GM21381 (cell line): Measurements from ENCODE around the gene SLC9C2.
"Not testable (repeated sequence)": the region's sequence is repeated elsewhere in the genome, so short reads cannot be mapped to it uniquely, and the experiment has no call there.

Source experiments
- ATAC-seq: cut with Tn5 transposase; IDR thresholded peaks from one replicate; pipeline ENCODE4 v1.9.1; 2021; ENCODE audit warnings: mild to moderate bottlenecking, moderate library complexity; ENCODE audit not compliant: unreplicated experiment

Gene SLC9C2, protein sequence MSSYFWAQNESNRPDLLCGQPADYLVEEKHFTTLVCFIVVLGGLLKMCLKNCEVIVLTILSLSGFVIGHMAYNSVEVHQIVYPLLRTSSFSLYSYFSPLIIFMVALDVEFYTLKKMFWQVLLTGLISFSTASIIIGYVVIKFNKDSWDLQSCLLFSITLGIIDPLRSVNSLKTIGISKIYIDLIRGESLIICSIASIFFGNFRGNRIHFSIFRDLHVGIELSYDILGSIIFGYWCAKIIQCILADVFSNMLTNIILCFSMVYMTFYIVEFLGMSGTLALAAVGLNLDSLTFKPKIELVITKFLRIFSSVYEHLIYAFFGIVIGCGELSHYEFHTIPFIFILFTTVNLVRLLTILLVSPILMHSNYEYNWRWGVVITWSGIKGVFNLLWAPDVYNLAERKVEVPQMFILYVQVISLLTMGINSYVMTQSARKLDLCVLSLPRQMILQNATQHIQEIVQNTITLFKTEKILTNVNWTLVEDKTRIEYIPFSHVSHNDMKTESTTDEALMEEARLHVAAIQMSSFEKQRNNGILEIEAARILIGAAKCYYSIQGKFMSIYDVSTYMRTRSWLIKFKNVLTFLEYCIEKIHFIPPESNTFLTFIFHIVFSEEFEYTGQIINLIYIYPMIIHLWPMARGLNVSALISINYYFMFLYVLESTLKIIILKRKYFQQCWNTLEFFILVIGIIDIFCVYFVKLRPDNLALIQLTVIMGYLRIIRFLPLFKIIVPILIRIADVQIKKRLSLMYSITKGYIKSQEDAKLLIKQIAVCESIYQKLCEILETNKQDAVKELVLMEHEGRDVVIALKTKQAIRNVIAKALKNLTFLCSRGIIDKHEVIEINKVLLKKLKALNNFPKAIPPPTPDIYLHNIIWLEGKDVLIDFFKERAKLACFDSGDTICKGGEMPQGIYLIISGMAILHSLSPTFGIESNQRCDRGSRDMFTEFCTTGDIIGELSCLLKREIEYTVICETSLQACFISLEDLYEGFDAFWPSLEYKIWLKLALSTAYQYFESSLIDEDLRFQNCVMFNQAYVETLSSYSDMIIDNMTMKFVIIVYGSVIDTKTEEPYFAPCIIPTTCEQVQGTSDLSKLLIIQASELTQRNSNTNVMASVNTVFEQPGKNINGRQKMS

DNA sequence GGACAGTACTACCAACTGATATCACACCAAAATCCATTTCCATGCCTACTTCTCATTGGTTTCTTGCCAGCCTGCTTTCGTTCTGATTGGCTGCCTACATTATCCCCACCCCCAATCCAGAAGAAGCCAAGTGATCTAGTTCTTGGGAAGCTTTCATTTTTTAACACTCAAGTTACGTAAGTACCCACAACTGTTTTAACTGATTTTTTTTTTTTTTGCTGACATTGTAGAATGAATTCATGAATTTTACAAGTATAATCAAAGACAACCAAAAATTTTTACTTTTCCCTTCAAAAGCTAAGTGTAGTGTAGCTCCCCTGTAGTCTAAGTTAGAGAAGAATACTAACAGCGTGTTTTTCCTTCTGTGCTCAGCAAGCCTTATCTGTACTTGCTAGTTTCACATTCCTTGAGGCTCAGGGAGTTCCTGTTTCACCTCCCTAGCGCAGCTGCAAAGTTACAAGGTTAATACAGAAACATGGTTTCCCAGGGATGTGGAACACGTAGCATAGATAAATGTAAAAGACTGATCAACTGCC lies at the start of gene SLC9C2:
Gene SLC9C2, minus strand, starts transcription at position 17 of the 536 bp plus-strand sequence. CDS start 1,296 bp downstream, outside the sequence.
- no peak for ATAC-seq

DNA sequence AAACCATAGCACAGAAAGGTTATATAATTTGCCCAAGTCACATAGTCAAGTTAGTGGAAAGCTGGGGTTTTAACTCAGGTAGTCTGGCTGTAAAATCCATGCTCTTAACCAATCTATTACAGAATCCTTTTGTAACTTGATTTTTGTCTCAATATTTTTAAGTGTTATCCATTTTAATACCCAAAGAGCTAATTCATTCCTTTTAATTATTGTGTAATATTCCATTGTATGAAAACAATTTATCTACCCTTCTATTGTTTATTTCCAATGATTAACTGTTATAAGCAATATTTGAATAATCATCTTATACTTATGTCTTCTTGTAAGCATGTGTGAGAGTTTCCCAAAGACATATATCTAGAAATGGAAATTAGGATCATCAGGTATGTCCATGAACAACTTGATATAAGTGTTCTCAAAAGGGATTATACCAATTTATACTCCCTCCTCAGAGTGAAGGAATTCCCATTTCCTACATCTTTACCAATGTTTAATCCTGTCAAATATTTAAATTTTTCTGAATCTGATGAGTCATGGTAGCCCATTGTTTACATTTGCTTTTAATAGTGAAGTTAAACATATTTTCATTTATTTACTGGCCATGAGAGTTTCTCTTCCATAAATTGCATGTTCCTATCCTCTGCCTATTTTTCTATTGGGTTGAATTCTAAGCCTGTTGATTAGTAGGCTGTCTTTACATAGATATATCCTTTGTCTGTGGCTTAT lies 46.2 kb upstream of the SLC9C2 start:
- no peak for ATAC-seq

DNA sequence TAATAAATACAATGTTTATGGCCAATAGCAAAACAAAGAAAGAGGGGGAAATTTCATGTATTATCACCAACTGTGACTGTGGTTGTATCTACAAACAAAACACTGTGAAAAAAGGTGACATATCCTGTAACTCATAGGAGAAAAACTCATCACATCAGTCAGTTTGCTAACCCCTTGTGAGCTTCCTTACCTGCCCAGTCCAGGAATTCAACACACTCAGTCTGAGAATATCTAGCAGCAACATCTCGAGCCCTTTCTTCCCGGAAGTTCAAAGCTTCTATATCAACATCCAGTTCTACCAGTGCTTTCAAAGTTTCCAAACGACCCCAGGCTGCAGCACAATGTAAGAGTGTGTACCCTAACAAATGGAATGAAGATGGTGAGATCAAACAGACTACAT lies 43.8 kb upstream of the SLC9C2 start:
- ATAC-seq = no peak

DNA sequence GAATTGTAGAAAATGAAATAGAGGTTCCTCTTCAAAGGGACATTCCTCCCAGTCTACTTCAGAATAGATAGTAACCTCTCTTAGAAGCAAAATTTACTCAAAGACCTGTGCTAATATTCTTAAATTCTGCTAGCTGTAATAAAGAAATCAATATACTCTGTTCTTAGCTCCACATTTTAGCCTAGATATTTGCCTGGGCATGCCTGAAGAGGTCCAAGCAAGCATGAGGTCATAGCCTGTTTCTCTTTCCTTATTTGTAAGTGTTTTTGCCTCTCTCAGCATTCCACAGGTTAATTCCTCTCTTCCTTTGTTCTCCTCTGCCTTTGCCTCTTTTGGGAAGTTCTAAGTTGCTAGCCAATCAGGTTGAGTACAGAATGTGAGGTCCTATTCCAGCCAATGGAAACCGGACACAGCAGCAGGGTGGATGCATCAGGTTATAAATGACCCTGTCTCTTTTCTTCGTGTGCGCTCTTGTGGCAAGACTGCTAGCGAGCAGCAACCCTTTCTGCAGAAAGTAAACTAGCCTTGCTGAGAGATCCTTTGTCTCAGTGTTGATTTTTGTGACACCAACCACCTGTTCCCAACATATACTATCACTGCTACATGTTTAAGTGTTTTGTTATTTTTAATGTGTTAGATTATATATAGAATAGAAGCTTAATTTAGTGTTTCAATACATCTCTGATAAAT lies 39.7 kb upstream of the SLC9C2 start:
- not testable (repeated sequence) for ATAC-seq

DNA sequence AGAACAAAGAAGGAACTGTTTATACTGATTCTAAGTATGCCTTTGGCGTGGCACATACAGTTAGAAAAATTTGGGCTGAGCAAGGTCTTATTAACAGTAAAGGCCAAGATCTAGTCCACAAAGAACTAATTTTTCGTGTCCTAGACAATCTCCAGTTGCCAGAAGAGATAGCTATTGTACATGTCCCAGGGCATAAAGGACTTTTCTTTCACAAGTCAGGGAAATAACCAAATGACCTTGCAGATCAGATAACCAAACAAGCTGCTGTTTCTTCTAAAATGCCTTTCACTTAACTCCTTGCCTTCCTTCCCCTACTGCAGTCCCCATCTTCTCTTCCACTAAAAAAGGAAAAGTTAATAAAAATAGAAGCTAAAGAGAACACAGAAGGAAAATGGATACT lies 36.2 kb upstream of the SLC9C2 start:
- ATAC-seq = no peak

DNA sequence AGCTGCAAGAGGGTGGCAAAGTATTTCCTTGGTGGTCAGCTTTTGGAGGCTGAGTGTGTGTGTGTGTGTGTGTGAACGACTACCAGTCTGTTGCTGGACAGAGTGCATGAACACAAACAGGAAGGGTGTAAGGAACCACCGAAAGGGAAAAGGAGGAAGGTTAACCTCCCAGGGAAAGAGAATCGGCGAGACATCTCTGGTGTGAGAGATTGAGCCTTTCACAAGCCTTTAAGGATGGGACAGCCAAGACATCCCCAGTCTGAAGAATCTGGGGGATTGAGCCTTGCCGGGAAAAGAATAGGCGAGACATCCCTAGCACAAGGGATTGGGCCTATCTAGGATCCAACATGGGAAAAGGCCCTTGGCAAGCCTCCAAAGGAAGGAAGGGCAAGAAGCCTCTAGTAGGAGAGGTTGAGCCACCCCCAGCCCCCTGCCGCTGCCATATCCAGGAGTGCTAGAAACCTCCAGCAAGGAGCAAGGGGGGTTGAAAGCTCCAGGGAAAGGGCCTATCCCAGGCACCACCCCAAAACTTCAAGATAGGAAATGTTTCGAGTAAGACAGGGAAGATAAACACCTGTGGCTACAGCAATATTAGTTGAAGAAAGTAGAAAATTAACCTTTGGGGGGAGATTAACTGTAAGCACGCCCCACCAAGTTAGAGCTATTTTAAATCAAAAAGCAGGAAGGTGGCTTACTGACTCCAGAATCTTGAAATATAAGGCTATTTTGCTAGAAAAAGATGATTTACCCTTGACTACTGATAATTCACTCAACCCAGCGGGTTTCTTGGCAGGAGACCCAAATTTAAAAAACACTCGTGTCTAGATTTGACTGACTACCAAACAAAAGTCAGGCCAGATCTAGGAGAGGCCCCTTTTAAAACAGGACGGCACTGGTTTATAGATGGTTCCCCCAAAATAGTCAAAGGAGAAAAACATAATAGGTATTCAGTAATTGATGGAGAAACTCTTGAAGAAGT lies 35.5 kb upstream of the SLC9C2 start:
- no peak for ATAC-seq

DNA sequence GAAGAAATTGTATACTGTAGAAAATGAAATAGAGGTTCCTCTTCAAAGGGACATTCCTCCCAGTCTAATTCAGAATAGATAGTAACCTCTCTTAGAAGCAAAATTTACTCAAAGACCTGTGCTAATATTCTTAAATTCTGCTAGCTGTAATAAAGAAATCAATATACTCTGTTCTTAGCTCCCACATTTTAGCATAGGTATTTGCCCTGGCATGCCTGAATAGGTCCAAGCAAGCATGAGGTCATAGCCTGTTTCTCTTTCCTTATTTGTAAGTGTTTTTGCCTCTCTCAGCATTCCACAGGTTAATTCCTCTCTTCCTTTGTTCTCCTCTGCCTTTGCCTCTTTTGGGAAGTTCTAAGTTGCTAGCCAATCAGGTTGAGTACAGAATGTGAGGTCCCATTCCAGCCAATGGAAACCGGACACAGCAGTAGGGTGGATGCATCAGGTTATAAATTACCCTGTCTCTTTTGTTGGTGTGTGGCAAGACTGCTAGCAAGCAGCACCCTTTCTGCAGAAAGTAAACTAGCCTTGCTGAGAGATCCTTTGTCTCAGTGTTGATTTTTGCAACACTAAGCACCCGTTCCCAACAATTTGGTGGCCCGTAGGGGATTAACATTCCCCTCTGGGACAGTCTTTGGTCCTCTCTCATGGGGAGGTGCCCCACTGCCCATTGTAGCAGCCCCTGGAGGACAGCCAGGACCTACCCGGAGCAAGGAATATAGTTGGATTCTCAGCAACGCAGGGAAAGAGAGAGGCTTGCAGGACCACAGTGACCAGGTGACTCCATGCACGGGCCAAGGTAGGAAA lies 34.6 kb upstream of the SLC9C2 start:
- ATAC-seq = not testable (repeated sequence)

DNA sequence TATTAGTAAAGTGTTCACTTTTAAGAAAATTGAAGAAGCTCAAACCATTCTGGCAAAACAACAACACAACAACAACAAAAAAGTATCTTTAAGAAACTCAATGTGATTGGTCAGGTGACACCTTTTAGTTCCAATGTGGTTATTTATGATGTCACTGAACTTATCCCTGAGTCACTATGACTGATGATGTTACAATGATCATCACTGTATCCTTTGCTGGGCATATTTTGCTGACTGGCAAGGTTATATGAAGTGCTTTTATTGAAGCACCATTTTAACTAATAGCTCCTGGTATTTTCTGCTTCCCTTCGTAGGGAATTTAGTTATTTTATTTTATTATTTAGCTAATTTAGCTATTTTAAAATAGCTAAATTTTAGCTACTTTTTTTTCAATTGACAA lies 32.2 kb upstream of the SLC9C2 start, which contains the start of gene TEX50:
Gene TEX50, plus strand, starts transcription at position 223 of the 400 bp plus-strand sequence. CDS start 184 bp downstream, outside the sequence.
- ATAC-seq = no peak

DNA sequence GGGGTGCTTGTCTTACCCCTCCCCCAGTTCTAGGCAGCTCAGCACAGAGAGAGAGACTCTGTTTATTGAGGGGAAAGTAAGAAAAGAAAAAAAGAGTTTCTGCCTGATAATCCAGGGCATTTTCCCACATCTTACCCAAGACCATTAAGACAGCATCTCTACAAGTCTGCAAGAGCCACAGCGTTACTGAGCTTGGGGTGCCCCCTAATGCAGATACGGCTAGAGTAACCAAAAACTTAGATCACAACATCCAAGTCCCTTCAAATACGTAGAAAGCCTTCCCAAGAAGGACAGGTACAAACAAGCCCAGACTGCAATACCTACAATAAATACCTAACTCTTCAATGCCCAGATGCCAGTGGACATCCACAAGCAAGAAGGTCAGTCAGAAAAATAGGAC lies 26.0 kb upstream of the SLC9C2 start:
- ATAC-seq = no peak

DNA sequence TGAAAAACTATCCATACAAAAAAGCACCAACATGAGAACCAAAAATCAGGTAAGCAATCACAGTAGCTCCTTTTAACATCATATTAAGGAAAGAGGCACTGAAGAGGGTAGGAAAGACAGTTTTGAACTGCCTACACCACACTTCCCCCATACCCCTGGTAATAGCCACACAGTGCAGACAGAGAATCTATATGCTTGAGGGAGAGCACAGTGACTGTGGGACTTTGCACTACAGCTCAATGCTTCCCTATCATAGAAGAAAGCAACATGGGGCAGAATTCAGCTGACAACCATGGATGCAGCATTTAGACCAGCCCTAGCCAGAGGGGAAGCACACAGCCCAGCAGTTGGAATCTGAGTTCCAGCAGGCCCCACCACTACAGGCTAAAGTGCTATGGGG lies 24.4 kb upstream of the SLC9C2 start:
- ATAC-seq = no peak

DNA sequence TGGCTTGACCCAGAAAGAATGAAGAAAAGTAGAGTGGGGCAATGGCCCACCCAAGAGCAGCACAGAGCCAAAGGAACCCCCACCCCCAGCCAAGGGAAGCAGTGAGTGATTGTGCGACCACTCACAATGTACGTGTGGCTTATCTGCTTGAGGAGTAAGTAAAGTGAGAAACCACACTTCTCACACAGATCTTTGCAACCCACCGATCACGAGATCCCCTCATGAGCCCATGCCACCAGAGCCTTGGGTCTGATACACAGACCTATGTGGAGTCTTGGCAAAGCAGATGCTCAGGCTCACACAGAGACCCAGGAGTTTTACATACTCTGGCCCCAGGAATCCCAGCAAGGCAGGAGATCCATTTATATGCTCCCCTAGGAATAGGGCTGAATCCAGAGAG lies 14.0 kb upstream of the SLC9C2 start:
- ATAC-seq = no peak

DNA sequence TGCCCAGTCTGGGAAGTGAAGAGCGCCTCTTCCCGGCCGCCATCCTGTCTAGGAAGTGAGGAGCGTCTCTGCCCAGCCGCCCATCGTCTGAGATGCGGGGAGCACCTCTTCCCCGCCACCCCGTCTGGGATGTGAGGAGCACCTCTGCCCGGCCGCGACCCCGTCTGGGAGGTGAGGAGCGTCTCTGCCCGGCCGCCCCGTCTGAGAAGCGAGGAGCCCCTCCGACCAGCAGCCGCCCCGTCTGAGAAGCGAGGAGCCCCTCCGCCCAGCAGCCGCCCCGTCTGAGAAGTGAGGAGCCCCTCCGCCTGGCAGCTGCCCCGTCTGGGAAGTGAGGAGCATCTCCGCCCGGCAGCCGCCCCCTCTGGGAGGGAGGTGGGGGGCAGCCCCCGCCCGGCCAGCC lies 10.2 kb upstream of the SLC9C2 start:
- ATAC-seq = not testable (repeated sequence)

DNA sequence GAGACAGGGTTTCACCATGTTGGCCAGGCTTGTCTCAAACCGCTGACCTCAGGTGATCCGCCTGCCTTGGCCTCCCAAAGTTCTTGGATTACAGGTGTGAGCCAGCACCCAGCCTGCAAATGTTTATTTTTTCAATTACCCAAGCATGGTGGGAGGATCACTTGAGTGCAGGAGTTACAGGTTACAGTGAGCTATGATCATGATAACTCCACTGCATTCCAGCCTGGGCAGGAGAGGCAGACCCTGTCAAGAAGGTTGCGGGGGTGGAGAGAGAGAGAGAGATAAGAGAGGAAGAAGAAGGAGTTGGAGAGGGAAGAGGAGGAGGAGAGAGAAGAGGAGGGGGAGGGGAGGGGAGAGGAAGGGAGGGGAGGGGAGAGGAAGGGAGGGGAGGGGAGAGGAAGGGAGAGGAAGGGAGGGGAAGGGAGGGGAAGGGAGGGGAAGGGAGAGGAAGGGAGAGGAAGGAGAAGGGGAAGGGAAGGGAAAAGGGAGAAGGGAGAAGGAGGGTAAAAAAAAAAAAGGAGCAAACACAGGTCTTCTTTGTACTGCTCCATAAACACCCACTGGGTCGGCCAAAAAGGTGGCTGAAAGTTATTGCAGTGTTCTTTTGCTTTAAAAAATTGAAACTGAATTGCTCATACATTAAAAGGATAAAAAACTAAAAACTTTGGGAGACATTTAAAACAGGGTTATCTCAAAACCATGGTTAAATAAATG lies 5.8 kb upstream of the SLC9C2 start:
- ATAC-seq = no peak

DNA sequence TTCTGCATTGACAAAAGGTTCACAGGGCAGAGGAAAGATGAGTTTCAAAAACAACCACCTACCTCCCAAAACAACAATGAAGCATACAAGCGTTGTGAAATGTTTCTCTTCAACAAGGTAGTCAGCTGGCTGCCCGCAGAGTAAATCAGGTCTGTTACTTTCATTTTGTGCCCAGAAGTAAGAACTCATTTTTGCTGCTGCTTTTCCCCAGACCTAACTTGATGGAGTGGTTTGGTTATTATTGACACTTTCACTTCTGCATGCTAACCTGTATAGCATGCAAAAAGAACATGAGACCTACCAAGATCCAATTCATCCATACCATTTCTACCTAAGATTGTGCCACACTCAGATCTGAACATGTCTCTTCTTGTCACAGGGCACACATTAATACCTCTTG lies 1.3 kb downstream of the SLC9C2 start:
- no peak for ATAC-seq

DNA sequence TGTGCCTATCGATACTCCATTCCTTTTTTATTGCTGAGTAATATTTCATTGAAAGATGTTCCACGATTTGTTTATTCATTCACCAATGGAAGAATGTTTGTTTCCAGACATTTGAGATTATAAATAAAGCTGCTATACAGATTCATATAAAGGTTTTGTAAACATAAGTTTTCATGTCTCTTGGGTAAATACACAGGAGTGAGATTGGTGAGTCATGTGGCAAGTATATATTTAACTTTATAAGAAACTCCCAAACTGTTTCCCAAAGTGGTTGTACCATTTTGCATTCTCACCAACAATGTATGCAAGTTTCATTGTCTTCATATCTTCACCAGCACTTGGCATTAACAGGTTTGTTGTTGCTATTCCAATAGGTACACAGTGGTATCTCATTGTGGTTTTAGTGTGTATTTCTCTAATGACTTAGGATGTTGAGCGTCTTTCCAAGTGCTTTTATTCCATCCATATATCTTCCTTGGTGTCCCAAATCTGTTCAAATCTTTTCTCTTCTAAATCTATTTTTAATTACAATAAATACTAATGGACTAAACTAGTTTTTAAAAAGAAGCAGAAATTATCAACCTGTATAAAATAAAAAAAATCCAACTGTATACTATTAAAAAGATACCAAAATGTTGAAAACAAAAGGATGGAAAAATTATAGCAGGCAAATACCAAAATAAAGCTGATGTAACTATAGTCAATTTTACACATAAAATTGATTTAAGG lies 6.6 kb downstream of the SLC9C2 start:
- no peak for ATAC-seq

DNA sequence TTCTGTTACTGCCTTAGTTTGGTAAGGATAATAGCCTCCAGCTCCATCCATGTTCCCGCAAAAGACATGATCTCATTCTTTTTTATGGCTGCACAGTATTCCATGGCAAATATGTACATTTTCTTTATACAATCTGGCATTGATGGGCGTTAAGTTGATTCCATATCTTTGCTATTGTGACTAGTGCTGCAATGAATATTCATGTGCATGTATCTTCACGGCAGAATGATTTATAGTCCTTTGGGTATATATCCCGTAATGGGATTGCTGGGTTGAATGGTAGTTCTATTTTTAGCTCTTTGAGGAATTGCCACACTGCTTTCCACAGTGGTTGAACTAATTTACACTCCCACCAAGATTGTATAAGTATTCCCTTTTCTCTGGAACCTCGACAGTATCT lies 11.7 kb downstream of the SLC9C2 start:
- ATAC-seq = not testable (repeated sequence)
